NCI-H446 treated with DMSO at 0.1 percent for 48 hours (cell line): ENCODE data around the gene IFNA21.
"Not testable (repeated sequence)": the region's sequence is repeated elsewhere in the genome, so short reads cannot be mapped to it uniquely, and the experiment has no call there.

Source experiments
- DNase-seq: peaks from one replicate; lab custom pipeline; 2025; lab: John Stamatoyannopoulos, UW

The IFNA21 gene

GRCh38 chr9:21166560-21166959 is at the start of gene IFNA21:
Gene IFNA21 (minus strand): TSS chr9:21166660. CDS start chr9:21166612, 48 bp downstream.
- not testable (repeated sequence) for DNase-seq

GRCh38 chr9:21213411-21214326 is 47.2 kb upstream of the IFNA21 start:
- DNase-seq: not testable (repeated sequence)

GRCh38 chr9:21212160-21212559 is 45.7 kb upstream of the IFNA21 start:
- not testable (repeated sequence) for DNase-seq

GRCh38 chr9:21210782-21211181 is 44.3 kb upstream of the IFNA21 start:
- DNase-seq: not testable (repeated sequence)

GRCh38 chr9:21210311-21210710 is 43.9 kb upstream of the IFNA21 start:
- no peak for DNase-seq

GRCh38 chr9:21207043-21207442 is 40.6 kb upstream of the IFNA21 start, which contains the start of gene IFNA10:
Gene IFNA10 (minus strand): TSS chr9:21207143. CDS start chr9:21207097, 46 bp downstream.
- DNase-seq: not testable (repeated sequence)

GRCh38 chr9:21205204-21205603 is 38.7 kb upstream of the IFNA21 start:
- no peak for DNase-seq

- DNase-seq: not testable (repeated sequence)
Observed at GRCh38 chr9:21202105-21202504, 35.6 kb upstream of the IFNA21 start, which contains the start of gene IFNA7. Gene IFNA7 (minus strand): TSS chr9:21202205. CDS start chr9:21202165, 40 bp downstream.

GRCh38 chr9:21194867-21195776 is 28.7 kb upstream of the IFNA21 start:
- not testable (repeated sequence) for DNase-seq

GRCh38 chr9:21187487-21187886 is 21.0 kb upstream of the IFNA21 start, which contains the start of gene IFNA4:
Gene IFNA4 (minus strand): TSS chr9:21187587. CDS start chr9:21187531, 56 bp downstream.
- not testable (repeated sequence) for DNase-seq

- DNase-seq: not testable (repeated sequence)
Observed at GRCh38 chr9:21182810-21183736, 16.6 kb upstream of the IFNA21 start.

GRCh38 chr9:21174671-21175070 is 8.2 kb upstream of the IFNA21 start:
- DNase-seq: no peak

GRCh38 chr9:21172156-21172555 is 5.7 kb upstream of the IFNA21 start:
- DNase-seq: no peak

- DNase-seq: no peak
Observed at GRCh38 chr9:21171351-21171750, 4.9 kb upstream of the IFNA21 start.

GRCh38 chr9:21165516-21165915 is 944 bp downstream of the IFNA21 start:
- no peak for DNase-seq

- DNase-seq: no peak
Observed at GRCh38 chr9:21160178-21160577, 6.3 kb downstream of the IFNA21 start.

GRCh38 chr9:21155501-21155900 is 11.0 kb downstream of the IFNA21 start:
- DNase-seq: no peak

- no peak for DNase-seq
Observed at GRCh38 chr9:21154018-21154608, 12.3 kb downstream of the IFNA21 start.

- DNase-seq: no peak
Observed at GRCh38 chr9:21153336-21154017, 13.0 kb downstream of the IFNA21 start.

- DNase-seq: no peak
Observed at GRCh38 chr9:21144603-21145002, 21.9 kb downstream of the IFNA21 start.
